Activated CD4-positive, alpha-beta T cell treated with anti-CD3 and anti-CD28 coated beads, Interleukin-2, Interleukin-4, amounts not matched to agents 100 ng/mL and 50 ng/mL, durations not matched to agents 16 hours and 8 hours (primary cell): Measurements from ENCODE around the gene CTDP1.

ENCODE experiments used
- DNase-seq: peaks from one replicate; pipeline ENCODE4 v3.0.0-alpha.2; 2020; ENCODE audit warnings: low spot score

Gene CTDP1

DNA sequence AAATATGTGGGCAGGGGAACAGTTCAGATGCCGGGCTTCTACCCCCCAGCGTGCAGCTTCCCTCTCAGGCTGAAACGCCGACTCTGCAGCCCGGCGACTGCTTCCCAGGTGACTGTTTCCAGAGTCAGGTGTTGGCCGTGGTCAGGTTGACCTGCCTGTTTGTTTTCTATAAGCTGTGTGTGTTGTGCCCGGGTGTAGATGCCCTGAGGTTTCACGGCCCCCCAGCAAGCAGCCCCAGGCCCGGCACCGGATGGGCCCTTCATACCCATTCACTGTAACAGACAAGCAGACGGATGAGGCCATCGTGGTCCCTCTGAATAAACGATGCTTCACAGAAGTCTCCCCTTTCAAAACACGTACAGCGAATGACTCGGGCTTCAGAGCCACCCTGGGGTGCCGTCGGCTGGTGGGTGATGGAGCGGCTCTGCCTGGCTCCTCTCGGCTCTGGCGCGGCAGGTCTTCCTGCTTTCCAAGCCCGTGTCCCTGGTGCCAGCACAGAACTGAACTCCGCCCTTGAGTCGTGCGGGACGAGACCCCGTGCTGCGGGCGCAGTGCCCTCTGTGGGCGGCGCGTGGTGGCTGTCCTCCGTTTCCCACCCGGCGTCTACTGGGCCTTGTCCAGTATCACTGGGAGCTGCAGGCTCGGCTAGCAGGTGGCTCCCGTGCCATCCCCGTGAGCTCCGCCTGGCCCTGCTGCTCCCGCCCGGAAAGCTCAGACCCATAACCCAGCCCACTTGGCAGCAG lies 103.1 kb downstream of the CTDP1 start:
- no peak for DNase-seq

GRCh38 chr18:79784071-79784913 lies 104.7 kb downstream of the CTDP1 start:
- DNase-seq = no peak

GRCh38 chr18:79784965-79785770 lies 105.6 kb downstream of the CTDP1 start:
- DNase-seq = no peak

- no peak for DNase-seq
Measured at GRCh38 chr18:79785831-79786230, 106.2 kb downstream of the CTDP1 start.

- no peak for DNase-seq
Measured at GRCh38 chr18:79786304-79786703, 106.7 kb downstream of the CTDP1 start.

- no peak for DNase-seq
Measured at GRCh38 chr18:79786786-79787526, 107.4 kb downstream of the CTDP1 start.

GRCh38 chr18:79787527-79787864 lies 107.9 kb downstream of the CTDP1 start:
- no peak for DNase-seq

DNA sequence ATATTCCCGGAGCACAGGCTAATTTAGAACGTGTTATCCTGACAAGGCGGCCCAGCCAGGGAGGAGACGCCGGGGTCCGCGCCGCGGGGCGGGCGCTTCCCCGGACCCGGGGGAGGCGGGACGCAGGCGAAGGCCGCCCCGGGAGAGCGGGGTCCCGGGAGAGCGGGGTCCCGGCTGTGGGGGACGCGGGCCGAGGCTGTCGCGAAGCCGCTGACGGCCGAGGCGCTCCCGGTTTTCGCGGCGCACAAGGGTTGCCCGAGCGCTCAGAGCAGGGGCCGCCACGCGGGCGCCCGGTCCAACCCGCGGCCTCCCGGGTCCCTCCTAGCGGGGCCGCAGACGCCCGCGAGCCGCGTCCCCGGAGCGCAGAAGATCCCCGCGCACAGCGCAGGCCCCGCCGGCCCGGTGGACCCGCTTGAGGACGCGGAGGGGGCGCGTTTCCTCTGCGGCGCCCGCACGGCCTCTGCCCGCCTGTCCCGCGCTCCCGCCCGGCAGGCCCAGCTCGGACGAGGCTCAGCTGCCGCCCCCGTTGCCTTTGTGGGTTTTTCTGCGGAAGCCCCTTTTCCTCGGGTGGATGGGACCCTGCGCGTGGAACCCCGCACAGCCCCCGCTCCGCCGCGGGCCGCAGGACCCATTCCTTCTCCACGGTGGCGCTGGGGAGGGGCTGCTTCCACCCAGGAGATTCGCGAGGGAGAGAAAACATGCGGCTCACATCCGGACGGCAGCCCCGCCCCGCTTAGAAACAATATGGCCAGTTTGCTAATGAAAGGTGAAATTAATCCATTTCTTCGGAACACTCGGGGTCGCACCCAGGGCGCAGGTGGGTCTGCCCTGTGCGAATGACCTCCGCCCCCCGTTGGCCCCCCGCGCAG lies 108.5 kb downstream of the CTDP1 start:
- no peak for DNase-seq

DNA sequence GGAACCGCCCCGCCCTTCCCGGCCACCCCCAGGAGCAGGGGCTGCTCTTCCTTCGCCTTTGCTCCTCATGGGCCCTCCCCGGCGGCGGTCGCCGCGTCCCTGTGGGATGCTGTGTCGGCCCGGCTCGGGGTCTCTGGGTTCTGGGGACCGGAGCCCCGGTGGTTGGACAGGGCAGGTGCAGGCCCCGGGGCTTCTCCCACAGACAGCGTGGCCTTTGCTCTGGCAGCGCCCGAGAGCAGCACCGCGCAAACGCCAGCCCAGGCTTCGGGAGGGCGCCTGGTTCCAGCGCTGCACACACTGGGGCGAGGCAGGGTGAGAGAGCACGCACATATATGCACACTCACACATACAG lies 109.1 kb downstream of the CTDP1 start:
- no peak for DNase-seq

GRCh38 chr18:79789091-79789891 lies 109.7 kb downstream of the CTDP1 start:
- no peak for DNase-seq

- no peak for DNase-seq
Measured at GRCh38 chr18:79789901-79790890, 110.6 kb downstream of the CTDP1 start.

- no peak for DNase-seq
Measured at GRCh38 chr18:79790996-79791972, 111.7 kb downstream of the CTDP1 start.

- DNase-seq = no peak
Measured at GRCh38 chr18:79792096-79792987, 112.7 kb downstream of the CTDP1 start.

DNA sequence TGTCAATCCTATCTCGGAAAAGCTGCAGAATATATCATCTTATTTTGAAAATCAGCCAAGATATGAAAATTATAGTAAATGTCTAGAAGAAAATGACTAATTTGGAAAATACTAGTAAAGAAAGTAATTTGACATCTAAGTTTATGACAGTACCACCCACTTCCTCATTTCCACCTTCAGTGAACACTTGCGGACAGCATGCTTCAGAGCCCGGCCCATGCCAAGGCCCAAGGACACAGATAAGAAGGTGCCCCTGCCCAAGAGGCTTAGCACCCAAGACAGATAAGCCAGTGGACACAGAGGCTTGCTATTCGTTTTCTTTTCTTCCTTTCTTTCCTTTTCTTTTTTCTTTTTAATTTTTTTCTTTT lies 113.4 kb downstream of the CTDP1 start:
- DNase-seq = no peak

GRCh38 chr18:79794846-79795245 lies 115.2 kb downstream of the CTDP1 start:
- no peak for DNase-seq

DNA sequence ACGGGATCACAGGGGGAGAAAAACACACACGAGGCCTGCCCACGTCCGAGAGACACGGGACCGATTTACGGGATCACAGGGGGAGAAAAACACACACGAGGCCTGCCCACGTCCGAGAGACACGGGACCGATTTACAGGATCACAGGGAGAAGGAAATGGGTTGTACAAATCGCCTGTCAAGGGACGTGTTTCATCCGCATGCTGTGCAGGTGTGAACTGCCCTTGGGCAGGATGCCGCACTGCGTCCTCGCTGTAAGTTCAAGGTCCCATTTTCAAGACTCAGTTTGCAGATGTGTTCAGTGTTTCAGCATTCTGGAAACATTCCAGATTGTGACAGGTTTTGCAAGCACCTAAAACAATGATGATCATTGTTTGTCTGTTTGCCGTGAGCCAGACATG lies 115.8 kb downstream of the CTDP1 start:
- DNase-seq = no peak

DNA sequence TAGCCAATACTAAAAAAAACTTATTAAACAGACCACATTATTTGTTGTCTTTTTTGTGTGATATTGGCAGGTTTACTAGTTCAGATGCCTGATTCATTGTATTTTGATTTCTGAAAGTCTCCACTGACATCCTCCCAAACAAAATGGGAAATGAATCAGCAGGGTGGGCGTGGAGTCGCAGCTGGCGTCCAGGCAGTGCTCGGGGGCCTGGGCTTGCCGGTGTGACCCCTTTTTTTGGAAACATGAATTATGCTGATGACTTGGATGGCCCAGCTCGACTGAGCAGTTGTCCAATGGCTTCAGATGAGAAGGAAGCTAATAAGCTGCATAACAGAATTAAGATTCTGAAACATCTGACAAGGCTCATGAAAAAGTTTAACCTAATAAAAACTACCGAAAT lies 116.4 kb downstream of the CTDP1 start:
- DNase-seq = no peak
